ENCODE measurements around the gene NDUFB3. TPM values are rescaled to one million over a fixed set of nuclear protein-coding genes. Genes with fewer than 3 reads are reported as not detected.
"Not testable (repeated sequence)": the region's sequence is repeated elsewhere in the genome, so short reads cannot be mapped to it uniquely, and the experiment has no call there.

NDUFB3 gene
- total RNA-seq: 105 and 121 TPM in 2 replicates

- H3K27ac Mint-ChIP-seq: peak within 1 kb of the TSS; percentile 95
- peak within 1 kb of the TSS; percentile 90 for H3K4me3 Mint-ChIP-seq
- DNase-seq (ENCODE audit: low spot score): peak; percentile 90
- H3K4me1 Mint-ChIP-seq (ENCODE audit: low read depth): peaks cover 49% of the 10 kb centered on the region
- intact Hi-C loops (cut with micrococcal nuclease): loop anchor here (1.0 to 5.0 kb wide), 11 partner anchors 45 to 544 kb away; partner anchors contain the start of genes BZW1, CFLAR, CLK1 and NIF3L1
- H3K36me3 Mint-ChIP-seq (ENCODE audit: low read depth): peaks cover 5% of the 10 kb centered on the region
- no peaks in the 10 kb centered on the region for H3K9me3 Mint-ChIP-seq
- H3K27me3 Mint-ChIP-seq (ENCODE audit: insufficient read depth): no peaks in the 10 kb centered on the region
Measured at GRCh38 chr2:201071479-201072200, at the start of gene NDUFB3, which contains the start of gene HYCC2. Gene NDUFB3, plus strand, starts transcription at chr2:201072001. Its CDS starts 6,882 bp downstream, at chr2:201078883. Gene HYCC2, minus strand, starts transcription at chr2:201071671. Its CDS starts 47,662 bp downstream, at chr2:201024009.

GRCh38 chr2:201024518-201024917 lies 47.3 kb upstream of the NDUFB3 start:
- DNase-seq (ENCODE audit: low spot score): no peak
- Mint-ChIP-seq H3K27ac (no peak overlapping the region), H3K4me3 (no peak overlapping the region), H3K9me3 (peaks cover 5% of the 10 kb centered on the region), H3K4me1 (ENCODE audit: low read depth) (peaks cover 29% of the 10 kb centered on the region), H3K27me3 (ENCODE audit: insufficient read depth) (no peaks in the 10 kb centered on the region), H3K36me3 (ENCODE audit: low read depth) (peaks cover 22% of the 10 kb centered on the region)
- intact Hi-C loops (cut with micrococcal nuclease): no loop called here

- H3K4me1 Mint-ChIP-seq (ENCODE audit: low read depth); H3K27ac Mint-ChIP-seq; intact Hi-C loops (cut with micrococcal nuclease); H3K27me3 Mint-ChIP-seq (ENCODE audit: insufficient read depth); DNase-seq (ENCODE audit: low spot score); H3K4me3 Mint-ChIP-seq: not testable (repeated sequence)
- Mint-ChIP-seq H3K9me3 (peaks cover 16% of the 10 kb centered on the region), H3K36me3 (ENCODE audit: low read depth) (peaks cover 26% of the 10 kb centered on the region)
Measured at GRCh38 chr2:201034355-201034754, 37.4 kb upstream of the NDUFB3 start.

- H3K27ac Mint-ChIP-seq; H3K4me1 Mint-ChIP-seq (ENCODE audit: low read depth); H3K4me3 Mint-ChIP-seq; intact Hi-C loops (cut with micrococcal nuclease); DNase-seq (ENCODE audit: low spot score); H3K27me3 Mint-ChIP-seq (ENCODE audit: insufficient read depth): not testable (repeated sequence)
- peaks cover 28% of the 10 kb centered on the region for H3K36me3 Mint-ChIP-seq (ENCODE audit: low read depth)
- H3K9me3 Mint-ChIP-seq: peaks cover 11% of the 10 kb centered on the region
Measured at GRCh38 chr2:201038361-201038760, 33.4 kb upstream of the NDUFB3 start.

GRCh38 chr2:201038855-201039254 lies 32.9 kb upstream of the NDUFB3 start:
- DNase-seq (ENCODE audit: low spot score): no peak
- intact Hi-C loops (cut with micrococcal nuclease): no loop called here
- no peak overlapping the region for H3K4me3 Mint-ChIP-seq
- H3K9me3 Mint-ChIP-seq: peaks cover 11% of the 10 kb centered on the region
- H3K27ac Mint-ChIP-seq: no peak overlapping the region
- peaks cover 6% of the 10 kb centered on the region for H3K4me1 Mint-ChIP-seq (ENCODE audit: low read depth)
- no peaks in the 10 kb centered on the region for H3K27me3 Mint-ChIP-seq (ENCODE audit: insufficient read depth)
- peaks cover 30% of the 10 kb centered on the region for H3K36me3 Mint-ChIP-seq (ENCODE audit: low read depth)

- peaks cover 4% of the 10 kb centered on the region for H3K9me3 Mint-ChIP-seq
- H3K27me3 Mint-ChIP-seq (ENCODE audit: insufficient read depth): no peaks in the 10 kb centered on the region
- no peak for DNase-seq (ENCODE audit: low spot score)
- intact Hi-C loops (cut with micrococcal nuclease): no loop called here
- no peak overlapping the region for H3K27ac Mint-ChIP-seq
- H3K4me3 Mint-ChIP-seq: no peak overlapping the region
- peaks cover 9% of the 10 kb centered on the region for H3K4me1 Mint-ChIP-seq (ENCODE audit: low read depth)
- peaks cover 27% of the 10 kb centered on the region for H3K36me3 Mint-ChIP-seq (ENCODE audit: low read depth)
Measured at GRCh38 chr2:201040867-201041628, 30.8 kb upstream of the NDUFB3 start.

- H3K27me3 Mint-ChIP-seq (ENCODE audit: insufficient read depth); H3K27ac Mint-ChIP-seq; intact Hi-C loops (cut with micrococcal nuclease); H3K4me3 Mint-ChIP-seq; DNase-seq (ENCODE audit: low spot score): not testable (repeated sequence)
- Mint-ChIP-seq H3K9me3 (peaks cover 10% of the 10 kb centered on the region), H3K4me1 (ENCODE audit: low read depth) (peaks cover 14% of the 10 kb centered on the region), H3K36me3 (ENCODE audit: low read depth) (peaks cover 31% of the 10 kb centered on the region)
Measured at GRCh38 chr2:201042451-201042850, 29.4 kb upstream of the NDUFB3 start.

GRCh38 chr2:201043050-201043449 lies 28.8 kb upstream of the NDUFB3 start:
- intact Hi-C loops (cut with micrococcal nuclease); H3K27ac Mint-ChIP-seq; DNase-seq (ENCODE audit: low spot score); H3K27me3 Mint-ChIP-seq (ENCODE audit: insufficient read depth); H3K4me3 Mint-ChIP-seq: not testable (repeated sequence)
- H3K9me3 Mint-ChIP-seq: peaks cover 13% of the 10 kb centered on the region
- H3K36me3 Mint-ChIP-seq (ENCODE audit: low read depth): peaks cover 30% of the 10 kb centered on the region
- peaks cover 14% of the 10 kb centered on the region for H3K4me1 Mint-ChIP-seq (ENCODE audit: low read depth)

GRCh38 chr2:201046881-201047280 lies 24.9 kb upstream of the NDUFB3 start:
- peaks cover 8% of the 10 kb centered on the region for H3K4me1 Mint-ChIP-seq (ENCODE audit: low read depth)
- no peak overlapping the region for H3K4me3 Mint-ChIP-seq
- intact Hi-C loops (cut with micrococcal nuclease): no loop called here
- DNase-seq (ENCODE audit: low spot score): no peak
- no peaks in the 10 kb centered on the region for H3K27me3 Mint-ChIP-seq (ENCODE audit: insufficient read depth)
- H3K9me3 Mint-ChIP-seq: peaks cover 9% of the 10 kb centered on the region
- peaks cover 28% of the 10 kb centered on the region for H3K36me3 Mint-ChIP-seq (ENCODE audit: low read depth)
- H3K27ac Mint-ChIP-seq: no peak overlapping the region

GRCh38 chr2:201049455-201049854 lies 22.3 kb upstream of the NDUFB3 start:
- Mint-ChIP-seq H3K27me3 (ENCODE audit: insufficient read depth) (no peaks in the 10 kb centered on the region), H3K9me3 (peaks cover 9% of the 10 kb centered on the region), H3K27ac (no peak overlapping the region), H3K4me1 (ENCODE audit: low read depth) (peaks cover 13% of the 10 kb centered on the region), H3K4me3 (no peak overlapping the region), H3K36me3 (ENCODE audit: low read depth) (peaks cover 22% of the 10 kb centered on the region)
- no peak for DNase-seq (ENCODE audit: low spot score)
- intact Hi-C loops (cut with micrococcal nuclease): no loop called here

GRCh38 chr2:201057087-201057521 lies 14.7 kb upstream of the NDUFB3 start:
- H3K9me3 Mint-ChIP-seq: no peaks in the 10 kb centered on the region
- DNase-seq (ENCODE audit: low spot score): no peak
- no peak overlapping the region for H3K27ac Mint-ChIP-seq
- no peak overlapping the region for H3K4me3 Mint-ChIP-seq
- intact Hi-C loops (cut with micrococcal nuclease): no loop called here
- no peaks in the 10 kb centered on the region for H3K27me3 Mint-ChIP-seq (ENCODE audit: insufficient read depth)
- H3K4me1 Mint-ChIP-seq (ENCODE audit: low read depth): peaks cover 13% of the 10 kb centered on the region
- H3K36me3 Mint-ChIP-seq (ENCODE audit: low read depth): peaks cover 26% of the 10 kb centered on the region

GRCh38 chr2:201057715-201058248 lies 14.0 kb upstream of the NDUFB3 start:
- peaks cover 10% of the 10 kb centered on the region for H3K4me1 Mint-ChIP-seq (ENCODE audit: low read depth)
- H3K36me3 Mint-ChIP-seq (ENCODE audit: low read depth): peaks cover 26% of the 10 kb centered on the region
- no peak overlapping the region for H3K4me3 Mint-ChIP-seq
- intact Hi-C loops (cut with micrococcal nuclease): no loop called here
- no peak for DNase-seq (ENCODE audit: low spot score)
- no peaks in the 10 kb centered on the region for H3K9me3 Mint-ChIP-seq
- H3K27ac Mint-ChIP-seq: no peak overlapping the region
- H3K27me3 Mint-ChIP-seq (ENCODE audit: insufficient read depth): no peaks in the 10 kb centered on the region

GRCh38 chr2:201058914-201059313 lies 12.9 kb upstream of the NDUFB3 start:
- Mint-ChIP-seq H3K27ac (no peak overlapping the region), H3K27me3 (ENCODE audit: insufficient read depth) (peaks cover 2% of the 10 kb centered on the region), H3K4me3 (no peak overlapping the region), H3K36me3 (ENCODE audit: low read depth) (peaks cover 33% of the 10 kb centered on the region), H3K9me3 (no peaks in the 10 kb centered on the region), H3K4me1 (ENCODE audit: low read depth) (peaks cover 20% of the 10 kb centered on the region)
- intact Hi-C loops (cut with micrococcal nuclease): no loop called here
- DNase-seq (ENCODE audit: low spot score): no peak
